ENCODE data around the gene TBC1D3B. TPM values are rescaled to one million over a fixed set of nuclear protein-coding genes. Genes with fewer than 3 reads are reported as not detected.
A peak's percentile ranks its signal among the peaks of the same experiment; 100 is the strongest.
"Not testable (repeated sequence)": the region's sequence is repeated elsewhere in the genome, so short reads cannot be mapped to it uniquely, and the experiment has no call there.

Gene TBC1D3B
- 1.1 TPM for total RNA-seq

- not testable (repeated sequence) for DNase-seq (ENCODE audit: low read depth in 2 of 3, low spot score in 2 of 3)
Observed at GRCh38 chr17:36176536-36176935, at the start of gene TBC1D3B. TSS of gene TBC1D3B (minus strand) at chr17:36176636. CDS start at chr17:36175050, 1,586 bp downstream.

GRCh38 chr17:36222967-36223366 is 46.5 kb upstream of the TBC1D3B start:
- DNase-seq (ENCODE audit: low read depth in 2 of 3, low spot score in 2 of 3): not testable (repeated sequence)

GRCh38 chr17:36221581-36222100 is 45.2 kb upstream of the TBC1D3B start:
- DNase-seq (ENCODE audit: low read depth in 2 of 3, low spot score in 2 of 3): not testable (repeated sequence)

- not testable (repeated sequence) for DNase-seq (ENCODE audit: low read depth in 2 of 3, low spot score in 2 of 3)
Observed at GRCh38 chr17:36220737-36221580, 44.5 kb upstream of the TBC1D3B start.

GRCh38 chr17:36219556-36219955 is 43.1 kb upstream of the TBC1D3B start:
- DNase-seq (ENCODE audit: low read depth in 2 of 3, low spot score in 2 of 3): not testable (repeated sequence)

- not testable (repeated sequence) for DNase-seq (ENCODE audit: low read depth in 2 of 3, low spot score in 2 of 3)
Observed at GRCh38 chr17:36215406-36216308, 39.2 kb upstream of the TBC1D3B start.

- DNase-seq (ENCODE audit: low read depth in 2 of 3, low spot score in 2 of 3): peak in 1 of 3 donors; percentile 40
Observed at GRCh38 chr17:36214918-36215317, 38.5 kb upstream of the TBC1D3B start.

GRCh38 chr17:36213695-36214094 is 37.3 kb upstream of the TBC1D3B start:
- DNase-seq (ENCODE audit: low read depth in 2 of 3, low spot score in 2 of 3): no peak

GRCh38 chr17:36212966-36213365 is 36.5 kb upstream of the TBC1D3B start:
- no peak for DNase-seq (ENCODE audit: low read depth in 2 of 3, low spot score in 2 of 3)

GRCh38 chr17:36212272-36212605 is 35.8 kb upstream of the TBC1D3B start:
- no peak for DNase-seq (ENCODE audit: low read depth in 2 of 3, low spot score in 2 of 3)

- DNase-seq (ENCODE audit: low read depth in 2 of 3, low spot score in 2 of 3): not testable (repeated sequence)
Observed at GRCh38 chr17:36211484-36212271, 35.2 kb upstream of the TBC1D3B start.

GRCh38 chr17:36210439-36211211 is 34.2 kb upstream of the TBC1D3B start, which contains the start of gene CCL4L2:
TSS of gene CCL4L2 (plus strand) at chr17:36211063.
- DNase-seq (ENCODE audit: low read depth in 2 of 3, low spot score in 2 of 3): peak in 1 of 3 donors; percentile 58

- no peak for DNase-seq (ENCODE audit: low read depth in 2 of 3, low spot score in 2 of 3)
Observed at GRCh38 chr17:36209575-36209974, 33.1 kb upstream of the TBC1D3B start.

GRCh38 chr17:36207383-36207782 is 30.9 kb upstream of the TBC1D3B start:
- DNase-seq (ENCODE audit: low read depth in 2 of 3, low spot score in 2 of 3): not testable (repeated sequence)

- not testable (repeated sequence) for DNase-seq (ENCODE audit: low read depth in 2 of 3, low spot score in 2 of 3)
Observed at GRCh38 chr17:36206486-36206821, 30.0 kb upstream of the TBC1D3B start.

- DNase-seq (ENCODE audit: low read depth in 2 of 3, low spot score in 2 of 3): no peak
Observed at GRCh38 chr17:36205637-36206485, 29.4 kb upstream of the TBC1D3B start.

GRCh38 chr17:36204724-36205500 is 28.5 kb upstream of the TBC1D3B start:
- DNase-seq (ENCODE audit: low read depth in 2 of 3, low spot score in 2 of 3): peak in 1 of 3 donors; percentile 13

- no peak for DNase-seq (ENCODE audit: low read depth in 2 of 3, low spot score in 2 of 3)
Observed at GRCh38 chr17:36203335-36203734, 26.9 kb upstream of the TBC1D3B start.

All from hematopoietic multipotent progenitor cell (in vitro differentiated cells).